C4-2B (cell line): ENCODE measurements around the gene INTS6.

Experiments used
- H3K27ac ChIP-seq: fragments of 450-650 bp; 2 replicates; pipeline ENCODE4 v1.5.1; 2017
- ZFX ChIP-seq: fragments of 450-650 bp; IDR thresholded peaks from 2 replicates; pipeline ENCODE4 v1.6.1; 2017
- TF ChIP-seq, protein P1 (sequence below): fragments of 450-650 bp; conservative IDR thresholded peaks from 2 replicates; pipeline ENCODE4 v1.5.1; 2017; ENCODE audit warnings: mild to moderate bottlenecking

The INTS6 gene

DNA sequence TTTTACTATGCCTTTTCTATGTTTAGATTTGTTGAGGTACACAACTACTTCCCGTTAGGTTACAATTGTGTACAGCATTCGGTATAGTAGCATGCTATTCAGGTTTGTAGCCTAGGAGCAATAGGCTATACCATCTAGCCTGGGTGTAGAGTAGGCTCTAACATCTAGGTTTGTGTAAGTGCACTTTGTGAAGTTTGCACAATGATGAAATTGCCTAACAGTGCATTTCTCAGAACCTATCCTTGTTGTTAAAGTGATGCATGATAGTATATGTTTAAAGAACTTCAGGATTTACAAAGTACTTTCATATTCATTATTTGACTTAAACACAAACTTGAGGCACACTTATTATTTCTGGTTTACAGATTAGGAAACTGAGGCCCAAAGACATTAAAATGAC lies 124.9 kb downstream of the INTS6 start:
- no peak overlapping the region for H3K27ac ChIP-seq
- no peak for TF ChIP-seq ZFX
- TF ChIP-seq, protein P1, sequence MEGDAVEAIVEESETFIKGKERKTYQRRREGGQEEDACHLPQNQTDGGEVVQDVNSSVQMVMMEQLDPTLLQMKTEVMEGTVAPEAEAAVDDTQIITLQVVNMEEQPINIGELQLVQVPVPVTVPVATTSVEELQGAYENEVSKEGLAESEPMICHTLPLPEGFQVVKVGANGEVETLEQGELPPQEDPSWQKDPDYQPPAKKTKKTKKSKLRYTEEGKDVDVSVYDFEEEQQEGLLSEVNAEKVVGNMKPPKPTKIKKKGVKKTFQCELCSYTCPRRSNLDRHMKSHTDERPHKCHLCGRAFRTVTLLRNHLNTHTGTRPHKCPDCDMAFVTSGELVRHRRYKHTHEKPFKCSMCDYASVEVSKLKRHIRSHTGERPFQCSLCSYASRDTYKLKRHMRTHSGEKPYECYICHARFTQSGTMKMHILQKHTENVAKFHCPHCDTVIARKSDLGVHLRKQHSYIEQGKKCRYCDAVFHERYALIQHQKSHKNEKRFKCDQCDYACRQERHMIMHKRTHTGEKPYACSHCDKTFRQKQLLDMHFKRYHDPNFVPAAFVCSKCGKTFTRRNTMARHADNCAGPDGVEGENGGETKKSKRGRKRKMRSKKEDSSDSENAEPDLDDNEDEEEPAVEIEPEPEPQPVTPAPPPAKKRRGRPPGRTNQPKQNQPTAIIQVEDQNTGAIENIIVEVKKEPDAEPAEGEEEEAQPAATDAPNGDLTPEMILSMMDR: no peak

DNA sequence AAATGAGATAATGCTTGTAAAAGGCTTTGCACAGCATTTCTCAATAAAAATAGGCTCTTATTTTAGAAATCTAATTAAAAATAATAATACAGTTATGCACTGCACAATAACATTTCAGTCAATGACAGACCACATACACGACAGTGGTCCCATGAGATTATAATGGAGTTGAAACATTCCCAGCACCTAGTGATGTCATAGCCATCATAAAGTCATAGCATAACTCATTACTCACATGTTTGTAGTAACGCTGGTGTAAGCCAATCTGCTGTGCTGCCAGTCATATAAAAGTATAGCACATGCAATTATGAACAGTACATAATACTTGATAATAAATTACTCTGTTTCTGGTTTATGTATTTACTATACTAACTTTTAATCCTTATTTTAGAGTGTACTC lies 126.1 kb downstream of the INTS6 start:
- H3K27ac ChIP-seq: no peak overlapping the region
- no peak for TF ChIP-seq ZFX
- TF ChIP-seq, protein P1: no peak

DNA sequence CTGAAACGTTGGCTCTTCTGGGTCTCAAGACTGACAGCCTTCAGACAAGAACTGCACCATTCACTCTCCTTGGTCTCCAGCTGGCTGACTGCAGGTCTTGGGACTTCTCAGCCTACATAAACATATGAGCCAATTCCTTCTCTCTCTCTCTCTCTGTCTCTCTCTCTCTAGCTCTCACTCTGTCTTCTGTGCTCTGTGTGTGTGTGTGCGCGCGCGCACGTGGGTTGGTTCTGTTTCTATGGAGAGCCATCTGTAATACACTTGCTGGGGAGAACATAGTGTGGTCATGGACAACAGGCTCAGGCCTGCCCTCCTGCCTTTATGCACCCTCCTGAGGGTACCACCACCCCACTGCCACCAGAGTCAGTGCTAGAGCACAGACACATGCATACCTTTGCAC lies 127.0 kb downstream of the INTS6 start:
- TF ChIP-seq ZFX: no peak
- TF ChIP-seq, protein P1: no peak
- peak overlapping the region; percentile 69 for H3K27ac ChIP-seq

DNA sequence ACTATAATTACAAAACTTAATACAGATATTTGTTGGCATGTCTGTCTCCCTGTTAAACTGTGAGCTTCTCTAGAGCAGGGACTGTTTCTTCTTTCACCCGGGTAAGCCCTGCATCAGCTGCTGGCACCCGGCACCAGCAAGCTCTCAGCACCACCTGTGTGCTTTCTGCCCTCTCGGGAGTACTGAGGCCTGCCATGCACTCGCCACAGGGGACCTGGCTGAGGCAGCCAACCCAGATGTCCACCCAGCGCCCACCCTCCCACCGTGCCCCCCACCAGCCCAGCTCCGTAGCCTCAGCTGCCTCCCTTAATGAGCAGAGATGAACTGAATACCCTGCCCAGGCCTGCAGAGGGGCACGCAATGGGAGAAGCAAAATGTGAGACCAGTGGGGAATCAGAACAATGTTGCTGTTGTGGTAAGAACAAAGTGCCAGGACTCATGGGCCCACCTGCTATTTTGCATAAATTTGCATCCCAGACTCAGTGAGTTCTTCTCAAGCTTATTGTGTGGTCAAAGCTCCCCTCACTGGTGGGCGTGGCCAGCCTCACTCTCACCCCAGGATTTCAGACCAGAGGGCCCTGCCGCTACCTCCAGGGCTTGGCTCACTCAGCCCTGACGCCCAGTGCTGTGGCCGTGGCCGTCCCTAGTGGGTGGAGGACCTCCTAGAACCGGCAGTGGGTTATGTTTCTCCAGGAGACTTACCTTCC lies 128.0 kb downstream of the INTS6 start:
- TF ChIP-seq, protein P1: no peak
- H3K27ac ChIP-seq: peak overlapping the region; percentile 69

DNA sequence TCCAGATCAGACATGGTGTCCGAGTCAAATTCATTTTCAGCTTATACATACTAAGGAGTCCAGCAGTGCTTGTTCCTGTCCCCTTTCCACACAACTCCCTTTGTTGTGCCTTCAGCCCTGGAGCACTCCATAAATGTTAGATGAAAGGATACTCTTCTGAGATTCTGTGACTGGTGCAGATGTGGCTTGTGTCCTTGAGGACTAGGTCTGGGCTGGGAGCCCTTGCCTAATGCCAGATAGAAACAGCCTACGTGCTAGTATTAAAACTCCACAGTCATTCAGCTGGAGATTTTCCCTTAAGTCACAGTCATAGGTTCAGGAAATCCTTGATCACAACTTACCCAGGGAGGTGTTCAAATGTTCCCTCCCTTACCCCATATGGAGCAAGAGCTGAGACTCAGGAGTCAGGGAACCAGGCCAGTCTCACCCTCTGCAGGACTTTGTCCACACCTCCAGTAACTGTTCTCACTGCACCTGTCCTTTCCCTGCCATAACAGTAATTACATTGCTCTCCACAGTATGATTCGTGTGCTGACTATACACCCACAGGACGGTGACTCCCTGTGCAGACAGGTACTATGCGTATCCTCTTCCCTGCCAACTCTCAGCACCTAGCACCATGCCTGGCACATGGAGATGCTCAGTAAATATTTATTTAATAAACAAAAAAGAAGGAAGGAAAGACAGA lies 128.9 kb downstream of the INTS6 start:
- peak overlapping the region; percentile 69 for H3K27ac ChIP-seq
- TF ChIP-seq, protein P1: no peak
- no peak for TF ChIP-seq ZFX

DNA sequence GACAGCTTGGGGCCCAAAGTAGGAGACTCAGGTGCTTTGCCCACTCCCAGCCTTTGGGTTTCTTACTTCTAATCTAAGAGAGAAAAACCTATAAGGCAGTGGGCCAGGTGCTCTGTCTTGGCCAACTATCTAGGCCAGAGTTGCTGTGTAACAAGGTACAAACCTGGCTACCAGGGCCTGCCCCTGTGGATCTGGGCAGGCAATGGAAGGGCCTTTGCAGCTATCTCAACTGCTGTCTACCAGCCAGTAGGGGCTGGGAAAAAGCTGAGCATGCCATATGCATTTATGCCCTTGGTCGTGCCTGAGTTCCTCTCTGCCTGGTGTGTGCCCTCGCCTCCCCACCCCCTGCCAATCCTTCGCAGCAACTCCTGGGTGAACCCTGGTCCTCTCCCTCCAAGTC lies 130.0 kb downstream of the INTS6 start:
- TF ChIP-seq, protein P1: no peak
- TF ChIP-seq ZFX: no peak
- H3K27ac ChIP-seq: peak overlapping the region; percentile 69

DNA sequence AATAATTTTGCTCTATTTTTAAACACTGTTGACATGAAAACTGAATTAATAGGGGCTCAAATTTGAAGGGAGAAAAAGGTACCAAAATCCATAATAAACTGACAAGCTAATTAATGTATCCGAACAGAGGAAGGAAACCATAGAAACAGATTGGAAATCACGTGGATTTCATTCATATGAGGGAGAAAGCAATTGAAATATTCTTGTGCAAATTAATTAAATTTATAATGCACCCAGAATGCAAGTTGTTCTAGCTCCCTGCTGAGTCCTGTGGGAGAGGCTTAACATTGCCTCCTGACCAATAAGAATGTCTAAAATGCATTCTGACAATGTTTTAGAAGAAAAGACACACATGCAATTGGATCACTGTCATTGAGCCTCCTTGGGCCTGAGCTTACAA lies 131.0 kb downstream of the INTS6 start:
- TF ChIP-seq, protein P1: no peak
- TF ChIP-seq ZFX: no peak
- no peak overlapping the region for H3K27ac ChIP-seq
